Fibroblast of gingiva (primary cell): ENCODE measurements around the gene ZNF611.
A peak's percentile ranks its signal among the peaks of the same experiment; 100 is the strongest.
"Not testable (repeated sequence)": the region's sequence is repeated elsewhere in the genome, so short reads cannot be mapped to it uniquely, and the experiment has no call there.

ENCODE experiments used
- DNase-seq: peaks from one replicate; pipeline ENCODE4 v3.0.0-alpha.2; 2011; ENCODE audit warnings: low read depth

ZNF611 gene

DNA sequence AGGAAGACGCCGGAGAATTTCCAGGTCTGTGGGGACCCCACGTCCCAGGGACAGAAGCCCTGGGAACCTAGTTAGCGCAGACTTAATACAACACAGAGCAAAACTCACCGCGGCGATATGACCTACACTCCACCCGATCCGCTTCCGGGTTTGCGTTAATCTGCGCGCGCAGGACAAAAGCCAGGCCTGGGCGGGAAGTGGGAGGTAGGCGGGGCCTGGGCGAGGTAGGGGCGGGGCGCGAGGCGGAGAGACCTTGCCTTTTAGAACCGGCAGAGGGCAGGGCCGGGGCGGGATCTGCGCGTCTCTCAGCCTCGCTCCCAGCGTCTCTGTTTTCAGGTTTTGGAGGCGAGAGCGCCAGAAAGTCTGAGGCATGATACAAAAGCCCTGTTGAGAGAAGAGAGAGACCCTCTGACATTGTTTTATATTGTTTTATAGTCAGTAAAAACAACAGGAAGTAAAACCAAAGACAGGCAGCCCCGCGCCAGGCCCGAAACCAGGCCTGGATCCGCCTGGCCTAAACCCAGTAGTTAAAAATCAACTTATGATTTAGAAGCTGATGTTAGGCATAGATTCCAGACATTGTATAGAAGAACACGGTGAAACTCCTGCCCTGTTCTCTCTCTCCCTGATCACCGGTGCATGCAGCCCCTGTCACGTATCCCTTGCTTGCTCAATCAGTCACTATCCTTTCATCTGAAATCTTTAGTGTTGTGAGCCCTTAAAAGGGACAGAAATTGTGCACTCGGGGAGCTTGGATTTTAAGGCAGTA lies at the start of gene ZNF611:
Gene ZNF611, minus strand, starts transcription at position 152 of the 769 bp plus-strand sequence. CDS start 19,150 bp downstream, outside the sequence.
- peak; percentile 92 for DNase-seq

- not testable (repeated sequence) for DNase-seq
Measured at GRCh38 chr19:52782864-52783263, 48.0 kb upstream of the ZNF611 start.

DNA sequence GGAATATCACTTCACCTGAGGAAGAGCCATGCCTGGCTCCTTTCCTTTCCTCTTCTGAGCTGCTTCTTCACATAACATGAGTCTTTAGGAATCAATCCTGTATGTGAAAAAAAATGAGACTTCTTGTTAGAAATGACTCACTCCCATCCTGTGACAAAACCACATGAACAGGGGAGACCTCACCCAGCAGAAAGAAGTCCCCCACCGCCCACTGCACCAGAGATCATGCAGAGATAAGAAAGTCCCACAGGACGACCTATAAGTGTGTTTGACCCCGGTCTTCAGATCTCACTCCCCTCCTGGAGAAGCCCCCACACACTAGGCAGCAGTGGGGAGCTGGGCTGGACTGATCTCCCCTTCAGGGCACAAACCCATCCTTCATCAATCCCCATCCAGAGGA lies 44.0 kb upstream of the ZNF611 start:
- DNase-seq, result no peak

DNA sequence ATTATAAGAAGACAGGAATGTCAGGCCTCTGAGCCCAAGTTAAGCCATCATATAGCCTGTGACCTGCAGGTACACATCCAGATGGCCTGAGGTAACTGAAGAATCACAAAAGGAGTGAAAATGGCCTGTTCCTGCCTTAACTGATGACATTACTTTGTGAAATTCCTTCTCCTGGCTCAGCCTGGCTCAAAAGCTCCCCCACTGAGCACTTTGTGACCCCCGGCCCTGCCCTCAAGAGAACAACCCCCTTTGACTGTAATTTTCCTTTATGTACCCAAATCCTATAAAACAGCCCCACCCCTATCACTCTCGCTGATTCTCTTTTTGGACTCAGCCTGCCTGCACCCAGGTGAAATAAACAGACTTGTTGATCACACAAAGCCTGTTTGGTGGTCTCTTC lies 21.6 kb upstream of the ZNF611 start:
- not testable (repeated sequence) for DNase-seq

GRCh38 chr19:52749780-52750179 lies 14.9 kb upstream of the ZNF611 start:
- no peak for DNase-seq

DNA sequence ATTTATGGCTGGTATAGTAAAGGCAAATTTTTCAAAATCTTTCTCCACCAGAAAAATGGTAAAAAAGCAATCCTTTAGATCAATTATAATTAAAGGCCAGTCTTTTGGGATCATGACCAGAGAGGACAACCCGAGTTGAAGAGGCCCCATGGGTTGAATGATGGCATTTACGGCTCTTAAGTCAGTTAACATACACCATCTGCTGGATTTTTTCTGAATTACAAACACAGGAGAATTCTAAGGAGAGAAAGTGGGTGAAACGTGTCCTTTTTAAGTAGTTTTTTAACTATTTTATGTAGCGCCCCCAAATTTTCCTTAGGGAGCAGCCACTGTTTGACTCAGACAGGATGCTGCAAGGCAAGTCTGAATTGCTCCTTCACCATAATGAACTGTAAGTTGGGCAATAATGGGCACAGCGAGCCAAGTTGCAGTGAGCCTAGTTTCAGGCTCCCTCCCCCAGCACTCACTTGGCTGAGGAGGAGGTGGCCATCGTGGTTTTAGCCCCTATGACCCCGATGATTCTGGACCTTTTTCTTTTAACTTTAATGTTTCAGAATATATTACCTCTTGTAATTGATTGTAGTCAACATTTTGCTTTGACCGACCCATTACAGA lies 13.6 kb upstream of the ZNF611 start:
- DNase-seq, result peak; percentile 29

GRCh38 chr19:52745919-52746318 lies 11.1 kb upstream of the ZNF611 start:
- not testable (repeated sequence) for DNase-seq

DNA sequence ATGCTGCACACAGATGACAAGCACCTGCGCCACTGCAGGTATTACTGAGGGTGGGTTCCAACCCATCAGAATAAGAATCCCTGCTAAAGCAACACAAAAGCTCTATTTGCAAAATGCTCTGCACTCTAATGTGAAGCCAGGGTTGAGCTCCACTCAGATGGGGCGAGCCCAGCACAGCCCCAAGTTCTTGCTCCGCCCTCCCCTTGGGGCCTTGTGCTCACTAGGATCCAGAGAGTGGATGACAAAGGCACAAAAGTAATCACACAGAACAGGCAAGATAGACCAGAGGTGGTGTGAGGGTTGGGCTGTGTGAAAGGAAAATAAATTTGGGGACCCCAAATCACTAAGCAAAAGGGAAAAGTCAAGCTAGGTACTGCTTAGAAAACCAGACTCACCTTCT lies 8.2 kb upstream of the ZNF611 start:
- no peak for DNase-seq

DNA sequence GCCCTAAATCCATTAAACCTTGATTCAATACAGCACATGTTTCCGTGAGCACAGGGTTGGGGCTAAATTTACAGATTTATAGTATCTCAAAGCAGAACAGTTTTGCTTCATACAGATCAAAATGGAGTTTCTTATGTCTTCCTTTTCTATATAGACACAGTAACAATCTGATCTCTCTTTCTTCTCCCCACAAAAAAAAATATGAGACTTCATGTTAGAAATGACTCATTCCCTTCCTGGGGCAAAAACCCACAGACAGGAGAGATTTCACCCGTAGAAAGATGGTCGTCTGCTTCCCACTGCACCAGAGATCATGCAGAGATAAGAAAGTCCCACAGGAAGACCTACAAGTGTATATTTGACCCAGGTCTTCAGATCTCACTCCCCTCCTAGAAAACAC lies 7.7 kb upstream of the ZNF611 start:
- DNase-seq, result no peak

GRCh38 chr19:52741951-52742485 lies 7.2 kb upstream of the ZNF611 start:
- no peak for DNase-seq

GRCh38 chr19:52741371-52741770 lies 6.5 kb upstream of the ZNF611 start:
- DNase-seq, result not testable (repeated sequence)

DNA sequence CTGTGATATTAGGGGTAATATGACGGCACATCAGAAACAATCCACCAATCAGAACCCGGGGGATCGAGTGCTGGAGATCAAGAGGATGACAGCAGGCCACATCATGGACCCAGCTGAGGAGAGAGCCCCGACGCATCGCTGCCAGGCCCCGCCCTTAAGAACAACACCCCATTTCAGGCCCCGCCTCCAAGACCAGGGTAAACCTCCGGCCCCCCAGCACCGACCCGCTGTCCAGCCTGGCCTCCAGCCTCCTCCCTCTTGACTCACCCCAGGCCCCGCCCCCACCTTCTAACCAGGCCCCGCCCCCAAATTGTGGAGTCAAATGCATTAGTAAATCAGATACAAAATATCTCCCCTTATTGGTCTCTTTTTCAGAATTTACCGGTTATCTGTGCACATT lies 4.7 kb upstream of the ZNF611 start:
- no peak for DNase-seq

DNA sequence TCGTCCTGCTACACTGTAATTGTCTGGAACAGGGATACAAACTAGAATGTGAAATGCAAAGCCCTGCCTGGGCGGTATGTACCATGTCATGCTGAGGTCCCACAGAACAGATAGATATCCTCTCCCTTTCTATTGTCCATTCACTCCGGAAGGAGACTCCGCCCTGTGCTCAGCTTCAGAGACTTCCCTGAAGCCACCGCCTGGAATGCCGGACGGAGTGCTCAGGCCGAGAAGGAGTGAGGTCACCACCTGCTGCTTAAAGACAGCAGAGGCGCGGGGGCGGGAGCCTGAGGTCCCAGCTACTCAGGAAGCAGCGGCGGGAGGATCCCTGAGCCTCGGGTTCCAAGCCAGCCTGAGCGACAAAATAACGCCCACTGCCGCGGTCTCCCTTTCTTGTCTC lies 890 bp upstream of the ZNF611 start:
- DNase-seq, result no peak

DNA sequence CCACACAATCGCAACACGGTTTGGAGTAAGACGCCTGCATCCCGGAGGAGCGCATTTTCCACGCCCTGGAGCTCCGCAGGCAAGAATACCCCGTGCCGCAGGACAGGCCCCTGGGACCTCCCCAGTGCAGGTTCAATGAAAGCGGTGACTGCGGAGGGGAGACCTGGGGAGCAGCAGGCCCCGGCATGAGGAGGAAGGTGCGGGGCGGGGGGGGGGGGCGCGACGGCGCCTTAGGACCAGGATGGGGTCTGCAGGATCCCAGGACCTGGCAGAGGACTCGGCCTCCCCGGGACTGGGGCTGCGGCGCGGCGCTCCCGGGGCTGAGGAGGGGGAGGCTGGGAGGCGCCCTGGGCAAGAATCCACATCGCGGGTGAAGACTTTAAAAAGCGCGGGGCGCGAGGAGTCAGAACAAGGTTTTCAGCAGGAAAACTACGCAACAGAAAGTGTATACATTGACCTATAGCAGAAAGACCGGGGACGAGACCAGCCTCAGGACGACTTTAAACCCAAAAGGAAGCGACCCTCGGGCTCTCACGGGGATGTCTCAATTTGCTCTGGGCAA lies 432 bp downstream of the ZNF611 start:
- DNase-seq, result no peak

GRCh38 chr19:52726051-52726450 lies 8.8 kb downstream of the ZNF611 start:
- DNase-seq, result not testable (repeated sequence)

GRCh38 chr19:52725528-52725961 lies 9.3 kb downstream of the ZNF611 start:
- no peak for DNase-seq

- DNase-seq, result no peak
Measured at GRCh38 chr19:52724701-52725514, 9.9 kb downstream of the ZNF611 start.

GRCh38 chr19:52723907-52724598 lies 10.8 kb downstream of the ZNF611 start:
- DNase-seq, result not testable (repeated sequence)

GRCh38 chr19:52722062-52723003 lies 12.5 kb downstream of the ZNF611 start:
- DNase-seq, result peak; percentile 77

DNA sequence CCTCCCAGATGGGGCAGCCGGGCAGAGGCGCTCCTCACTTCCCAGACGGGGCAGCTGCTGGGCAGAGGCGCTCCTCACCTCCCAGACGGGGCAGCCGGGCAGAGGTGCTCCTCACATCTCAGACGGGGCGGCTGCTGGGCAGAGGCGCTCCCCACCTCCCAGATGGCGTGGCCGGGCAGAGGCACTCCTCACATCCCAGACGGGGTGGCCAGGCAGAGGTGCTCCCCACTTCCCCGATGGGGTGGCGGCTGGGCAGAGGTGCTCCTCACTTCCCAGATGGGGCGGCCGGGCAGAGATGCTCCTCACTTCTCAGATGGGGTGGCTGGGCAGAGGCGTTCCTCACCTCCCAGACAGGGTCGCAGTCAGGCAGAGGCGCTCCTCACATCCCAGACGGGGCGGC lies 14.3 kb downstream of the ZNF611 start:
- DNase-seq, result not testable (repeated sequence)
